Endothelial cell of umbilical vein (primary cell): ENCODE measurements around the gene TIGD7. TPM values are rescaled to one million over a fixed set of nuclear protein-coding genes. Genes with fewer than 3 reads are reported as not detected.

Experiments
- BruUV-seq: library from RNA; stranded (reverse); fragments of 400-500 nt; replicated peaks from 2 replicates; lab custom pipeline; 2021; lab: Mats Ljungman, UMichigan
- CTCF ChIA-PET: fragments of 300-600, 350-600 bp; sonication (Branson Sonifier 250); formaldehyde crosslinking; loops from one replicate; lab custom pipeline; 2021; ENCODE audit warnings: antibody characterized with exemption, inconsistent platforms; lab: Charles Lee
- POLR2A ChIA-PET: fragments of 300-600, 350-600 bp; sonication (Branson Sonifier 250); formaldehyde crosslinking; loops from one replicate; lab custom pipeline; 2021; ENCODE audit warnings: antibody characterized with exemption, inconsistent platforms; lab: Charles Lee
- DNase-seq: peaks from one replicate; pipeline ENCODE4 v3.0.0-alpha.2; 2011; ENCODE audit warnings: low read depth, low spot score
- FAIRE-seq: peaks from 2 replicates; lab custom pipeline; 2011; peaks lifted over from hg19 to GRCh38; lab: Jason Lieb, UNC
- H2AFZ ChIP-seq: 2 replicates; pipeline ENCODE4 v1.6.0; 2012; ENCODE audit warnings: low read depth, low read length, control low read depth, inconsistent platforms
- H3K27ac ChIP-seq: 2 replicates; pipeline ENCODE4 v1.5.1; 2011; ENCODE audit warnings: low read depth, mild to moderate bottlenecking, control low read depth, low read length, moderate library complexity; ENCODE audit not compliant: insufficient read depth
- H3K27me3 ChIP-seq, 2 experiments: 2 replicates each; pipeline versions ENCODE4 v1.6.0 to v1.6.1; 2011; ENCODE audit warnings: low read length in 2 of 2, mixed read lengths in 1 of 2; ENCODE audit not compliant: control insufficient read depth in 2 of 2, insufficient read depth in 2 of 2
- H3K36me3 ChIP-seq, 2 experiments: 2 replicates in 1 of 2; 3 replicates in 1 of 2; pipeline ENCODE4 v1.5.1; 2011; ENCODE audit warnings: low read length in 2 of 2, mild to moderate bottlenecking in 1 of 2, moderate library complexity in 1 of 2; ENCODE audit not compliant: control insufficient read depth in 2 of 2, insufficient read depth in 2 of 2; ENCODE audit errors: extremely low read depth in 1 of 2
- H3K4me1 ChIP-seq: 3 replicates; pipeline ENCODE4 v1.5.1; 2011; ENCODE audit warnings: mild to moderate bottlenecking, low read length; ENCODE audit not compliant: control insufficient read depth, insufficient read depth; ENCODE audit errors: extremely low read depth
- H3K4me2 ChIP-seq: 2 replicates; pipeline ENCODE4 v1.6.1; 2011; ENCODE audit warnings: low read length, control low read depth, mixed read lengths; ENCODE audit not compliant: insufficient read depth
- H3K4me3 ChIP-seq, 3 experiments: fragments of 200-600 bp in 1 of 3; sonication (generic), shearing (Covaris generic) in 1 of 3; replicated peaks in 1 of 3; 2 replicates each; pipeline ENCODE4 v1.5.1; 2011 to 2016; ENCODE audit warnings: control low read depth in 3 of 3, low read length in 3 of 3, mild to moderate bottlenecking in 2 of 3, inconsistent platforms in 1 of 3, low read depth in 1 of 3, moderate library complexity in 1 of 3; ENCODE audit not compliant: insufficient read depth in 1 of 3
- H3K79me2 ChIP-seq: 2 replicates; pipeline ENCODE4 v1.6.0; 2012; ENCODE audit warnings: low read length, inconsistent platforms; ENCODE audit not compliant: control insufficient read depth, insufficient read depth
- H3K9ac ChIP-seq: replicated peaks from 2 replicates; pipeline ENCODE3; 2011; ENCODE audit warnings: low read length, control low read depth; ENCODE audit not compliant: insufficient read depth; ENCODE audit errors: extremely low read depth
- H3K9me1 ChIP-seq: replicated peaks from 3 replicates; pipeline ENCODE4 v1.6.0; 2011; ENCODE audit warnings: mild to moderate bottlenecking, low read length; ENCODE audit not compliant: control insufficient read depth, insufficient read depth; ENCODE audit errors: extremely low read depth
- H3K9me3 ChIP-seq: replicated peaks from 2 replicates; pipeline ENCODE4 v1.5.1; 2012; ENCODE audit warnings: low read length, inconsistent platforms; ENCODE audit not compliant: control insufficient read depth, insufficient read depth
- H4K20me1 ChIP-seq: replicated peaks from 2 replicates; pipeline ENCODE3; 2011; ENCODE audit warnings: mild to moderate bottlenecking, low read length; ENCODE audit not compliant: control insufficient read depth, insufficient read depth; ENCODE audit errors: extremely low read depth
- CTCF ChIP-seq, 2 donors: IDR thresholded peaks; 1 replicate in 1 of 2; 2 replicates in 1 of 2; pipeline ENCODE4 v1.5.1; 2011; ENCODE audit warnings: low read length in 2 of 2, mild to moderate bottlenecking in 2 of 2, moderate library complexity in 2 of 2, control low read depth in 1 of 2, inconsistent platforms in 1 of 2, low read depth in 1 of 2; ENCODE audit not compliant: insufficient read depth in 1 of 2; ENCODE audit errors: extremely low read depth in 1 of 2
- EZH2 ChIP-seq: IDR thresholded peaks from 2 replicates; pipeline ENCODE4 v1.6.1; 2012; ENCODE audit warnings: borderline replicate concordance, low read depth, mild to moderate bottlenecking, moderate library complexity, low read length, inconsistent platforms; ENCODE audit not compliant: severe bottlenecking
- FOS ChIP-seq: IDR thresholded peaks from 2 replicates; pipeline ENCODE4 v1.6.1; 2011; ENCODE audit warnings: mild to moderate bottlenecking, low read length, moderate library complexity, borderline replicate concordance; ENCODE audit not compliant: insufficient read depth
- GATA2 ChIP-seq: IDR thresholded peaks from 2 replicates; pipeline ENCODE4 v1.7.0; 2011; ENCODE audit warnings: low read depth, mild to moderate bottlenecking, moderate library complexity, mixed read lengths, low read length; ENCODE audit not compliant: insufficient read length, insufficient read depth
- JUN ChIP-seq: IDR thresholded peaks from 2 replicates; pipeline ENCODE4 v1.6.1; 2011; ENCODE audit warnings: borderline replicate concordance, low read depth; ENCODE audit not compliant: insufficient read length, insufficient read depth
- MAX ChIP-seq: IDR thresholded peaks from 2 replicates; pipeline ENCODE4 v1.6.1; 2011; ENCODE audit not compliant: insufficient read depth, insufficient read length
- MYC ChIP-seq: IDR thresholded peaks from one replicate; pipeline ENCODE4 v1.6.1; 2011; ENCODE audit warnings: mild to moderate bottlenecking, low read depth, low read length
- POLR2A ChIP-seq: IDR thresholded peaks from 2 replicates; pipeline ENCODE4 v1.6.1; 2012; ENCODE audit warnings: low read depth, mild to moderate bottlenecking, control low read depth, low read length
- POLR2AphosphoS5 ChIP-seq: IDR thresholded peaks from 2 replicates; pipeline ENCODE4 v1.6.1; 2012; ENCODE audit warnings: low read depth, mild to moderate bottlenecking, control low read depth, low read length, moderate library complexity; ENCODE audit not compliant: insufficient read depth
- dilution Hi-C: fragments of 300-500 bp; cut with MboI; formaldehyde crosslinking; loops from one replicate; pipeline ENCODE4 v1.15.0; 2019; ENCODE audit warnings: low sequenced_read_pairs; ENCODE audit not compliant: extremely low pct_ligation_motif_present
- intact Hi-C: fragments of 100-400 bp; cut with micrococcal nuclease; formaldehyde crosslinking; loops from one replicate; pipeline ENCODE4 v1.10.0; 2022
- polyA plus RNA-seq, 4 experiments: library from polyadenylated mRNA; depleted of rRNA in 3 of 4; stranded (reverse) in 3 of 4; unstranded in 1 of 4; fragments of >200 nt; gene quantifications; 2 replicates each; pipeline versions ENCODE4 v1.2.1 to v1.2.3, GENCODE V29; 2011 to 2012; ENCODE audit warnings: missing spikeins in 1 of 4
- total RNA-seq: library from RNA; stranded (reverse); gene quantifications from 2 replicates; pipeline ENCODE4 v1.2.3, GENCODE V29; 2021

TIGD7 gene
- total and polyA plus RNA-seq, 2 donors (not counting 3 experiments of a cell fraction or from before 2014, with no cell fraction given), result 1.1 to 3.5 TPM

- Histone ChIP-seq H3K9ac (no peak overlapping the region), H2AFZ (no peak overlapping the region), H3K4me2 (no peak overlapping the region), H4K20me1 (no peaks in the 10 kb centered on the region), H3K9me1 (no peaks in the 10 kb centered on the region), H3K36me3 (no peaks in the 10 kb centered on the region), H3K27me3 (peaks cover 19 to 26% of the 10 kb centered on the region in 2 experiments), H3K79me2 (no peaks in the 10 kb centered on the region), H3K9me3 (no peaks in the 10 kb centered on the region), H3K4me3 (no peak overlapping the region), H3K27ac (no peak overlapping the region), H3K4me1 (no peaks in the 10 kb centered on the region)
- intact Hi-C loops, result no loop called here
- BruUV-seq, result no TSS peak
- dilution Hi-C loops, result no loop called here
- DNase-seq, result no peak
- POLR2A ChIA-PET, result interaction anchor here (0.7 kb wide), 1 partner anchor 215 kb away, joined by 5 read pairs; no protein-coding TSS in a partner anchor
- FAIRE-seq, result no peak
- TF ChIP-seq MYC (no peak), EZH2 (no peak), CTCF (IDR thresholded peaks at IDR 0.05; ENCODE audit: extremely low read depth in 1 of 2, insufficient read depth in 1 of 2, low read depth in 1 of 2, low read length in 2 of 2) (no peak), MAX (no peak), FOS (no peak), JUN (no peak), POLR2A (no peak), POLR2AphosphoS5 (no peak), GATA2 (no peak)
- CTCF ChIA-PET, result interaction anchor here (1.4 to 4.5 kb wide), 2 partner anchors 9 to 12 kb away, joined by 4 to 28 read pairs; no protein-coding TSS in a partner anchor
These were observed 28.6 kb downstream of the TIGD7 start for GRCh38 chr16:3276679-3277078.
